ENCODE measurements around the gene TMEM114. TPM values are rescaled to one million over a fixed set of nuclear protein-coding genes. Genes with fewer than 3 reads are reported as not detected.

The TMEM114 gene
- polyA plus RNA-seq, 1 donor (not counting 4 experiments of a cell fraction or from before 2014, with no cell fraction given): not detected

DNA sequence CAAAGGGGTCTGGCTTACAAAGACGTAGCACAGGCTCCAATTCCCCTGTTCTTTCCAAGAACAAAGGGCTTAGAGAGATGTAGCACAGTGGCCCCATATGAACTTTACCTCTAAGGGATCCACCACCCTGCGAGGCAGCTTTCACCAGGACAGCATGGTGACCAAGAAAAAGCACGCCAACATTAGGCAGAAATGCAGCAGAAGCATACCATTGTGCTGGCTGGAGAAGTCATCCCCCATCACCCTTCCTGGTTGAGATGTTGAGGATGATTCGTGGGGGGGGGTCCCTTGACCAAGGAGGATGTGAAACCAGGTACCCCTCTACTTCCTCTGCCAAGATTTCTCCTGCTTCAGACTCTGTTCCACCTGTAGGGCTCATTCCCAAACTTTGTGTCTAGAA is 48.4 kb downstream of the TMEM114 start:
- Histone ChIP-seq H3K9ac (ENCODE audit: control insufficient read depth, extremely low read depth, insufficient read depth, low read length) (no peak overlapping the region), H3K4me3 (ENCODE audit: control insufficient read depth in 2 of 3, extremely low read depth in 1 of 3, insufficient read depth in 2 of 3, low read depth in 1 of 3, low read length in 3 of 3) (no peak overlapping the region), H3K4me2 (ENCODE audit: control insufficient read depth, extremely low read depth, insufficient read depth, low read depth, low read length) (no peak overlapping the region), H4K20me1 (ENCODE audit: control insufficient read depth, extremely low read depth, insufficient read depth, low read length) (no peaks in the 10 kb centered on the region), H3K9me1 (ENCODE audit: control insufficient read depth, extremely low read depth, insufficient read depth, low read length) (no peaks in the 10 kb centered on the region), H3K79me2 (ENCODE audit: control insufficient read depth, insufficient read depth, low read length) (no peaks in the 10 kb centered on the region), H3K36me3 (ENCODE audit: control insufficient read depth in 2 of 2, extremely low read depth in 1 of 2, insufficient read depth in 2 of 2, low read length in 2 of 2) (no peaks in the 10 kb centered on the region), H2AFZ (ENCODE audit: control insufficient read depth, low read length) (no peak overlapping the region), H3K27ac (ENCODE audit: control insufficient read depth, insufficient read depth, low read length) (no peak overlapping the region), H3K27me3 (ENCODE audit: control insufficient read depth, extremely low read depth, insufficient read depth, low read length) (no peaks in the 10 kb centered on the region), H3K9me3 (ENCODE audit: control insufficient read depth, low read depth, low read length) (no peaks in the 10 kb centered on the region), H3K4me1 (ENCODE audit: control insufficient read depth, extremely low read depth, insufficient read depth, low read length) (no peaks in the 10 kb centered on the region)
- TF ChIP-seq, protein P1, sequence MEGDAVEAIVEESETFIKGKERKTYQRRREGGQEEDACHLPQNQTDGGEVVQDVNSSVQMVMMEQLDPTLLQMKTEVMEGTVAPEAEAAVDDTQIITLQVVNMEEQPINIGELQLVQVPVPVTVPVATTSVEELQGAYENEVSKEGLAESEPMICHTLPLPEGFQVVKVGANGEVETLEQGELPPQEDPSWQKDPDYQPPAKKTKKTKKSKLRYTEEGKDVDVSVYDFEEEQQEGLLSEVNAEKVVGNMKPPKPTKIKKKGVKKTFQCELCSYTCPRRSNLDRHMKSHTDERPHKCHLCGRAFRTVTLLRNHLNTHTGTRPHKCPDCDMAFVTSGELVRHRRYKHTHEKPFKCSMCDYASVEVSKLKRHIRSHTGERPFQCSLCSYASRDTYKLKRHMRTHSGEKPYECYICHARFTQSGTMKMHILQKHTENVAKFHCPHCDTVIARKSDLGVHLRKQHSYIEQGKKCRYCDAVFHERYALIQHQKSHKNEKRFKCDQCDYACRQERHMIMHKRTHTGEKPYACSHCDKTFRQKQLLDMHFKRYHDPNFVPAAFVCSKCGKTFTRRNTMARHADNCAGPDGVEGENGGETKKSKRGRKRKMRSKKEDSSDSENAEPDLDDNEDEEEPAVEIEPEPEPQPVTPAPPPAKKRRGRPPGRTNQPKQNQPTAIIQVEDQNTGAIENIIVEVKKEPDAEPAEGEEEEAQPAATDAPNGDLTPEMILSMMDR (optimal IDR thresholded peaks at IDR 0.05 in 1 of 3, IDR thresholded peaks at IDR 0.05 in 1 of 3, conservative IDR thresholded peaks at IDR 0.05 in 1 of 3; ENCODE audit: extremely low read depth in 1 of 3, insufficient read depth in 2 of 3, low read length in 3 of 3): no peak
- TF ChIP-seq EZH2 (IDR thresholded peaks at IDR 0.05; ENCODE audit: low read length): no peak
- FAIRE-seq (no peak), DNase-seq (ENCODE audit: low read depth, low spot score) (no peak)
- dilution Hi-C loops (cut with MboI; ENCODE audit: extremely low pct_ligation_motif_present, low sequenced_read_pairs): no loop called here

DNA sequence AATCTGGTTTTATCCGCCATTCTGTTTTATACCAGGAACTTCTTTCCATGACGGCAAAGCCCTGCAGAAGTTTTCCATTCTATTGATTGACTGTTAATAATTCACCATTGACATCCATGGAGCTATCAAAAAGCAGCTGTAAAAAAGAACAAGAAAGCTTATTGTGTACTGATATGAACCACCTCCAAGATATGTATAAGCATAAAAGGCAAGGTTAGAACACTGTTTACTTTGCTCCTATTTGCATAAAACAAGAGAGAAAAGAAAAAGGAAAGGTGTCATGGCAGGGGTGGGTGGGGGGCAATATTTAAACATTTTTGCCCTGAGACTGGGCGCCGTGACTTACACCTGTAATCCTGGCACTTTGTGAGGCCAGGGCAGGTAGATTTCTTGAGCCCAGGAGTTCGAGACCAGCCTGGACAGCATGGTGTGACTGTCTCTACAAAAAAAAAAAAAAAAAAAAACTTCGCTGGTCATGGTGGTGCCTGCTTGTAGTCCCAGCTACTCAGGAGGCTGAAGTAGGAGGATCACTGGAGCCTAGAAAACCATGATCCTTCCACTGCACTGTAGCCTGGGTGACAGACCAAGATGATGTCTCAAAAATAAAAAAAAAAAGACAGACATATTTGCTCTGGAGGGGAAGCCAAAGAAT is 52.5 kb downstream of the TMEM114 start:
- Histone ChIP-seq H2AFZ (ENCODE audit: control insufficient read depth, low read length) (no peak overlapping the region), H3K9me1 (ENCODE audit: control insufficient read depth, extremely low read depth, insufficient read depth, low read length) (no peaks in the 10 kb centered on the region), H3K27me3 (ENCODE audit: control insufficient read depth, extremely low read depth, insufficient read depth, low read length) (no peaks in the 10 kb centered on the region), H4K20me1 (ENCODE audit: control insufficient read depth, extremely low read depth, insufficient read depth, low read length) (no peaks in the 10 kb centered on the region), H3K4me2 (ENCODE audit: control insufficient read depth, extremely low read depth, insufficient read depth, low read depth, low read length) (no peak overlapping the region), H3K9me3 (ENCODE audit: control insufficient read depth, low read depth, low read length) (no peaks in the 10 kb centered on the region), H3K9ac (ENCODE audit: control insufficient read depth, extremely low read depth, insufficient read depth, low read length) (no peak overlapping the region), H3K4me1 (ENCODE audit: control insufficient read depth, extremely low read depth, insufficient read depth, low read length) (no peaks in the 10 kb centered on the region), H3K36me3 (ENCODE audit: control insufficient read depth in 2 of 2, extremely low read depth in 1 of 2, insufficient read depth in 2 of 2, low read length in 2 of 2) (no peaks in the 10 kb centered on the region), H3K79me2 (ENCODE audit: control insufficient read depth, insufficient read depth, low read length) (no peaks in the 10 kb centered on the region), H3K4me3 (ENCODE audit: control insufficient read depth in 2 of 3, extremely low read depth in 1 of 3, insufficient read depth in 2 of 3, low read depth in 1 of 3, low read length in 3 of 3) (no peak overlapping the region), H3K27ac (ENCODE audit: control insufficient read depth, insufficient read depth, low read length) (no peak overlapping the region)
- dilution Hi-C loops (cut with MboI; ENCODE audit: extremely low pct_ligation_motif_present, low sequenced_read_pairs): no loop called here
- no peak for TF ChIP-seq EZH2 (IDR thresholded peaks at IDR 0.05; ENCODE audit: low read length)
- TF ChIP-seq, protein P1 (optimal IDR thresholded peaks at IDR 0.05 in 1 of 3, IDR thresholded peaks at IDR 0.05 in 1 of 3, conservative IDR thresholded peaks at IDR 0.05 in 1 of 3; ENCODE audit: extremely low read depth in 1 of 3, insufficient read depth in 2 of 3, low read length in 3 of 3): no peak
- no peak for DNase-seq (ENCODE audit: low read depth, low spot score)
- no peak for FAIRE-seq

Measured in keratinocyte (primary cell).